Erythroblast (primary cell): ENCODE data around the gene C2orf68.

Experiments
- GATA1 ChIP-seq: IDR thresholded peaks from 2 replicates; pipeline ENCODE4 v1.6.1; 2011; ENCODE audit warnings: low read depth, mild to moderate bottlenecking, control low read depth, low read length, moderate library complexity
- POLR2A ChIP-seq: IDR thresholded peaks from 2 replicates; pipeline ENCODE4 v1.6.1; 2011; ENCODE audit warnings: mild to moderate bottlenecking, low read length

DNA sequence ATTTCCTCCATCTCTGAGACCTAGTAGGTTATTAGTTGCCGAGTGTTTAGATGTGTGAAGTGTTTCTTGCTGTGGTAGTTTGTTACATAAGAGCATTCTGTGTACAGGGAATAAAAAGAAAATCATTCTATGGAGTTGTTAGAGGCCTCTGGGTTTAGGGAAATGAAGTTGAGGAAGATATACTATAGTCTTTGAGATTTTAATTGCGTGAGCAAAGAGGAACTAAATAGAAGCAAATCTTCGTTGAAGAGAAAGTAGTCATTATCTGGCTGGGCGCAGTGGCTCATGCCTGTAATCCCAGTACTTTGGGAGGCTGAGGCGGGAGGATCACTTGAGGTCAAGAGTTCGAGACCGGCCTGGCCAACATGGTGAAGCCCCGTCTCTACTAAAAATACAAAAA, 23.1 kb upstream of the C2orf68 start:
- no peak for TF ChIP-seq POLR2A
- no peak for TF ChIP-seq GATA1
